Placental pericyte (primary cell): Measurements from ENCODE around the gene IL20RA. TPM values are rescaled to one million over a fixed set of nuclear protein-coding genes. Genes with fewer than 3 reads are reported as not detected.

Source experiments
- small RNA-seq: library from RNA; depleted of rRNA; stranded (forward); fragments of <200 nt; gene quantifications from one replicate; pipeline ENCODE3, GENCODE V24; 2012; ENCODE audit warnings: low replicate concordance
- total RNA-seq: library from RNA; depleted of rRNA; stranded (reverse); fragments of >200 nt; gene quantifications from 2 replicates; pipeline ENCODE4 v1.2.3, GENCODE V29; 2012

Gene IL20RA, protein sequence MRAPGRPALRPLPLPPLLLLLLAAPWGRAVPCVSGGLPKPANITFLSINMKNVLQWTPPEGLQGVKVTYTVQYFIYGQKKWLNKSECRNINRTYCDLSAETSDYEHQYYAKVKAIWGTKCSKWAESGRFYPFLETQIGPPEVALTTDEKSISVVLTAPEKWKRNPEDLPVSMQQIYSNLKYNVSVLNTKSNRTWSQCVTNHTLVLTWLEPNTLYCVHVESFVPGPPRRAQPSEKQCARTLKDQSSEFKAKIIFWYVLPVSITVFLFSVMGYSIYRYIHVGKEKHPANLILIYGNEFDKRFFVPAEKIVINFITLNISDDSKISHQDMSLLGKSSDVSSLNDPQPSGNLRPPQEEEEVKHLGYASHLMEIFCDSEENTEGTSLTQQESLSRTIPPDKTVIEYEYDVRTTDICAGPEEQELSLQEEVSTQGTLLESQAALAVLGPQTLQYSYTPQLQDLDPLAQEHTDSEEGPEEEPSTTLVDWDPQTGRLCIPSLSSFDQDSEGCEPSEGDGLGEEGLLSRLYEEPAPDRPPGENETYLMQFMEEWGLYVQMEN
- total RNA-seq: 0.14 TPM in 1 of 2 replicates, not detected in the other

DNA sequence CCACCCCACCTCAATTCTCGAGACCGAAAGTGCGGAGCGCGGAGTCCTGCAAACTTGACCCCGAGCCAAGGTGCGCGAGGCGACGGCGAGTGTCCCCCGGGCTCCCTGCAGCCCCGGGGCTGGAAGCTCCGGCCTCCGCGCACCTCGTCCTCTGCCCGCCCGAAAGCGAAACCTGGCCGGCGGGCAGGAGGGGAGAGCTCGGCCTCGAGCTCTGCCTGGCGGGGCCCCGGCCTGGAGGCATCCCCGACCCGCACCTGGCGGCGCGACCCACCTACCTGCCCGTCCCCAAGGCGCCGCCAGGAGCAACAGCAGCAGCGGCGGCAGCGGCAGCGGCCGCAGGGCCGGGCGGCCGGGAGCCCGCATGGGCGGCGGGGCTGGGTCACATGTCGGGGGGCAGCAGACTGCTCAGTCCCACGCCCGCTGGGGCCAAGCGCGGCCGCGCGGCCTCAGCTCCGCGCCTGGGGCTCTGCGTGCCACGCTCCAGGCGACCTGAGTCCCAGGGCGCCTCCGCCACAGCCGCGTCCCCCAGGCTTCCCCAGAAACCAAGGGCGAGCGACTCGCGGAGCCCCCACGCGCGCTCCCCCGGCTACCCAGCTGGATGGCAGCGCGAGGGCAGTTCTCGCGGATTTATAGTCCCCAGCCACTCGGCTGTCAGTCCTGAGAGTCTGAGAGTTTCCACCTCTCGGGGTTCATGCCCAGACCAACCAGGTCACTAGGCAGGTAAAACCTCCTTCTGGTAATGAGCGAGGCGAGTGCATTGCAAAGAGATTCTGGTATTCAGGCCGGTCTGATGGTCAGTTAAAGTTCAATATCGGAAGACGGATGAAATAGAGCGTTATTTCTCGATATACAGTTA is at the start of gene IL20RA:
Gene IL20RA, minus strand, starts transcription at position 600 of the 856 bp plus-strand sequence. Its CDS starts 237 bp downstream, at position 363.

Small RNAs within 50 kb of the gene (small RNA-seq; reads per million reads assigned to genes)
- gene RPL35AP3: not detected

Other genes starting within 250 kb of the IL20RA start
- gene PEX7, start 222.4 kb downstream of the IL20RA start, total RNA-seq: 7.0 and 10.2 TPM in 2 replicates
- gene SLC35D3, start 122.7 kb downstream of the IL20RA start, total RNA-seq: 0.14 TPM in 1 of 2 replicates, not detected in the other
- gene IL22RA2, start 128.7 kb upstream of the IL20RA start, total RNA-seq: not detected in 2 replicates
- gene IFNGR1, start 174.4 kb upstream of the IL20RA start, total RNA-seq: 29.9 and 33.0 TPM in 2 replicates